H1 (cell line): Measurements from ENCODE around the gene SORD. TPM values are rescaled to one million over a fixed set of nuclear protein-coding genes. Genes with fewer than 3 reads are reported as not detected.
"Not testable (repeated sequence)": the region's sequence is repeated elsewhere in the genome, so short reads cannot be mapped to it uniquely, and the experiment has no call there.

Experiments used
- CTCF ChIA-PET: fragments of 300-600 bp; sonication (Branson Sonifier 250); formaldehyde crosslinking; loops from one replicate; lab custom pipeline; 2021; ENCODE audit not compliant: partially characterized antibody; lab: Charles Lee
- POLR2A ChIA-PET: fragments of 300-600 bp; sonication (Branson Sonifier 250); formaldehyde crosslinking; loops from one replicate; lab custom pipeline; 2021; ENCODE audit warnings: inconsistent platforms; ENCODE audit not compliant: partially characterized antibody; lab: Charles Lee
- DNase-seq, 2 experiments: peaks; one replicate each; pipeline versions ENCODE4 v3.0.0 to v3.0.0-alpha.2; 2010 to 2022; ENCODE audit warnings: low spot score in 2 of 2, low read depth in 1 of 2, mixed read lengths in 1 of 2
- FAIRE-seq: peaks from 2 replicates; lab custom pipeline; 2011; peaks lifted over from hg19 to GRCh38; lab: Jason Lieb, UNC
- H2AFZ ChIP-seq: 2 replicates; pipeline ENCODE4 v1.8.1; 2012; ENCODE audit warnings: low read length, inconsistent platforms
- H2AK5ac ChIP-seq: 2 replicates; pipeline ENCODE4 v1.6.1; 2013; ENCODE audit warnings: low read depth, low read length
- H2BK120ac ChIP-seq: replicated peaks from 2 replicates; pipeline ENCODE3; 2013; ENCODE audit warnings: low read depth, low read length, inconsistent platforms
- H2BK12ac ChIP-seq: 2 replicates; pipeline ENCODE4 v1.6.1; 2013; ENCODE audit warnings: low read depth, low read length
- H2BK15ac ChIP-seq: 2 replicates; pipeline ENCODE4 v1.6.1; 2013; ENCODE audit warnings: low read length
- H2BK20ac ChIP-seq: 2 replicates; pipeline ENCODE4 v1.6.1; 2013; ENCODE audit warnings: low read length
- H2BK5ac ChIP-seq: 2 replicates; pipeline ENCODE4 v1.6.1; 2013; ENCODE audit warnings: low read depth, low read length
- H3K14ac ChIP-seq: 2 replicates; pipeline ENCODE4 v1.6.1; 2013; ENCODE audit warnings: inconsistent platforms; ENCODE audit not compliant: insufficient read length
- H3K18ac ChIP-seq: 2 replicates; pipeline ENCODE4 v1.6.1; 2013; ENCODE audit warnings: low read length; ENCODE audit errors: extremely low read depth
- H3K23ac ChIP-seq: 2 replicates; pipeline ENCODE4 v1.6.1; 2013; ENCODE audit warnings: inconsistent platforms; ENCODE audit not compliant: insufficient read length
- H3K23me2 ChIP-seq: 2 replicates; pipeline ENCODE4 v1.6.1; 2013; ENCODE audit warnings: low read depth, low read length
- H3K27ac ChIP-seq: 2 replicates; pipeline ENCODE4 v1.6.1; 2011; ENCODE audit warnings: low read depth, low read length, inconsistent platforms
- H3K27me3 ChIP-seq, 4 experiments: replicated peaks in 1 of 4; 1 replicate in 1 of 4; 2 replicates in 3 of 4; pipeline versions ENCODE4 v1.6.1 to v1.8.1; 2011 to 2013; ENCODE audit warnings: low read length in 3 of 4, mild to moderate bottlenecking in 3 of 4, inconsistent platforms in 2 of 4, mixed read lengths in 2 of 4, moderate library complexity in 1 of 4; ENCODE audit not compliant: control insufficient read depth in 3 of 4, insufficient read depth in 3 of 4; ENCODE audit errors: extremely low read depth in 1 of 4
- H3K36me3 ChIP-seq, 4 experiments: 2 replicates each; pipeline versions ENCODE4 v1.6.1 to v1.8.1; 2011 to 2013; ENCODE audit warnings: mild to moderate bottlenecking in 4 of 4, low read length in 3 of 4, moderate library complexity in 2 of 4, control low read depth in 1 of 4, inconsistent platforms in 1 of 4; ENCODE audit not compliant: insufficient read depth in 4 of 4, control insufficient read depth in 2 of 4
- H3K4ac ChIP-seq: replicated peaks from 2 replicates; pipeline ENCODE3; 2013; ENCODE audit warnings: low read length, low read depth, mixed read lengths, inconsistent platforms; ENCODE audit not compliant: insufficient read length
- H3K4me1 ChIP-seq, 4 experiments: replicated peaks in 1 of 4; 1 replicate in 1 of 4; 2 replicates in 3 of 4; pipeline versions ENCODE4 v1.6.1 to v1.8.1; 2011 to 2013; ENCODE audit warnings: low read length in 3 of 4, inconsistent platforms in 2 of 4, mixed read lengths in 1 of 4; ENCODE audit not compliant: insufficient read depth in 4 of 4, control insufficient read depth in 3 of 4
- H3K4me2 ChIP-seq, 2 experiments: 2 replicates each; pipeline versions ENCODE4 v1.6.1 to v1.8.1; 2011 to 2013; ENCODE audit warnings: low read depth in 2 of 2, low read length in 2 of 2, control low read depth in 1 of 2, inconsistent platforms in 1 of 2, mild to moderate bottlenecking in 1 of 2; ENCODE audit not compliant: insufficient read depth in 1 of 2
- H3K4me3 ChIP-seq, 4 experiments: fragments of 200-600, 300-600 bp in 1 of 4; sonication (generic), shearing (Covaris generic), sonication (Bioruptor Twin) in 1 of 4; 2 replicates each; pipeline versions ENCODE4 v1.5.1 to v1.8.1; 2011 to 2016; ENCODE audit warnings: low read length in 4 of 4, low read depth in 3 of 4, control low read depth in 2 of 4, inconsistent platforms in 2 of 4, mild to moderate bottlenecking in 2 of 4, mixed read lengths in 1 of 4, moderate library complexity in 1 of 4; ENCODE audit not compliant: insufficient read depth in 2 of 4; ENCODE audit errors: extremely low read depth in 1 of 4
- H3K56ac ChIP-seq: replicated peaks from 2 replicates; pipeline ENCODE3; 2013; ENCODE audit warnings: low read depth, mild to moderate bottlenecking, mixed read lengths, low read length, inconsistent platforms; ENCODE audit not compliant: insufficient read length
- H3K79me1 ChIP-seq: 2 replicates; pipeline ENCODE4 v1.6.1; 2013; ENCODE audit warnings: low read depth, low read length, control low read depth
- H3K79me2 ChIP-seq, 2 experiments: 2 replicates each; pipeline versions ENCODE4 v1.6.1 to v1.8.1; 2012 to 2013; ENCODE audit warnings: low read length in 2 of 2, mild to moderate bottlenecking in 2 of 2, inconsistent platforms in 1 of 2; ENCODE audit not compliant: insufficient read depth in 2 of 2, control insufficient read depth in 1 of 2
- H3K9ac ChIP-seq, 4 experiments: replicated peaks in 1 of 4; 1 replicate in 1 of 4; 2 replicates in 3 of 4; pipeline versions ENCODE4 v1.6.1 to v1.8.1; 2011 to 2013; ENCODE audit warnings: low read depth in 3 of 4, low read length in 3 of 4, control low read depth in 2 of 4, mild to moderate bottlenecking in 2 of 4, moderate library complexity in 2 of 4, inconsistent platforms in 1 of 4; ENCODE audit errors: extremely low read depth in 1 of 4
- H3K9me3 ChIP-seq, 2 experiments: 2 replicates each; pipeline versions ENCODE4 v1.6.1 to v1.8.1; 2012 to 2013; ENCODE audit warnings: mild to moderate bottlenecking in 2 of 2, moderate library complexity in 2 of 2, control low read depth in 1 of 2, inconsistent platforms in 1 of 2, low read depth in 1 of 2, low read length in 1 of 2, mixed read lengths in 1 of 2; ENCODE audit not compliant: insufficient read depth in 2 of 2
- H4K20me1 ChIP-seq, 2 experiments: replicated peaks in 1 of 2; 2 replicates each; pipeline versions ENCODE3 to v1.8.1; 2011 to 2013; ENCODE audit warnings: inconsistent platforms in 2 of 2, low read length in 2 of 2, mild to moderate bottlenecking in 1 of 2; ENCODE audit not compliant: insufficient read depth in 2 of 2, control insufficient read depth in 1 of 2
- H4K5ac ChIP-seq: 2 replicates; pipeline ENCODE4 v1.6.1; 2013; ENCODE audit warnings: low read length, low read depth, mixed read lengths, inconsistent platforms; ENCODE audit not compliant: insufficient read length
- H4K8ac ChIP-seq: 2 replicates; pipeline ENCODE4 v1.8.0; 2013; ENCODE audit warnings: mild to moderate bottlenecking, moderate library complexity, low read length, inconsistent platforms; ENCODE audit not compliant: insufficient read depth; ENCODE audit errors: extremely low read depth
- H4K91ac ChIP-seq: replicated peaks from 2 replicates; pipeline ENCODE3; 2013; ENCODE audit warnings: low read length, mixed read lengths, inconsistent platforms; ENCODE audit not compliant: insufficient read length
- WGBS, 2 experiments: shearing (Covaris generic) in 1 of 2; methylation state at CpG; one replicate each; pipeline versions ENCODE4 v1.1.6 to v1.1.7; 2013 to 2015; ENCODE audit warnings: low lambda C conversion rate in 2 of 2, mixed read lengths in 2 of 2, inconsistent platforms in 1 of 2, low coverage in 1 of 2, missing lambda C conversion rate in 1 of 2; ENCODE audit not compliant: insufficient replicate concordance in 2 of 2, insufficient coverage in 1 of 2, insufficient read length in 1 of 2; ENCODE audit errors: extremely low coverage in 1 of 2, missing lambda C conversion rate in 1 of 2; 5-methylcytosine and 5-hydroxymethylcytosine counted together
- polyA plus RNA-seq, 7 experiments: library from polyadenylated mRNA; depleted of rRNA in 3 of 7; stranded (reverse) in 5 of 7; unstranded in 2 of 7; fragments of >200 nt in 5 of 7; fragments of 200-250 nt in 2 of 7; gene quantifications; 1 replicate in 5 of 7; 2 replicates in 1 of 7; 4 replicates in 1 of 7; pipeline versions ENCODE4 v1.2.1 to v1.2.3, GENCODE V29; 2011 to 2013; ENCODE audit warnings: missing spikeins in 2 of 7, mixed read lengths in 2 of 7
- total RNA-seq: library from RNA; stranded (reverse); fragmentation: NEBNext Ultra II Directional; extraction: Animal tissue kit (Norgen Biotek cat#: 25700); gene quantifications from 2 replicates; pipeline ENCODE4 v1.2.1, GENCODE V29; 2021

The SORD gene
- total and polyA plus RNA-seq, 2 of the 8 experiments (the other 6 are each of a cell fraction or from before 2014, with no cell fraction given) = 52.6 to 75.8 TPM

DNA sequence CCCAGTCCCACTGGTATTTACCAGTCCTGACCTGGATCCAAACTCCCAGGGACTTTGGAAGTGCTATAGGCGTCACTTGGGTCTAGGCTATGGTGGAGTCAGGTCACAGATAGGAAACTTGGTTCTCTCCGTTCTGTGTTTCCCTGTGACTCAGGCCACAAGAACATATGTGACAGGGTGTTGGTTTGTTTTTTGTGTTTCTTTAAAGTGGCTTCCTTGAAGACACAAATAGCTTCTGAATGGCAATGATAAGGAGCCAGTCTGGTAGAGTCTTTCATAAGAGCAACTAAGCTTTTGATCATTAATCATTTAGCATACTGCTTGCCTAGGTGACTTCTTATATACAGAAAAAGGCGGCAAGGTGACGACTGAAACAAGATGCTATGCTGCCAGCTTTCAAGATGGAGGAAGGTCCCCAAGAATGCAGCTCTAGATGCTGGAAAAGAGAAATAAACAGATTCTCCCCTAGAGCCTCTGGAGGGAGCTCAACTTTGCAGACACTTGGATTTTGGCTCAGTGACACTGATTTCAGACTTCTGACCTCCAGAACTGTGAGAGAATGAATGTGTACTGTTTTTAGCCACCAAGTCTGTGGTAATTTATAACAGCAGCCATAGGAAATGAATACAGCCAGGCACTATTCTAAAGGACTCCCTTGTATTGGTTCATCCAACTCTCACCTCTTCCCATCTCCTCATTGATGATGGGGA, 36.5 kb upstream of the SORD start:
- H3K27ac ChIP-seq, H3K14ac ChIP-seq, H3K27me3 ChIP-seq, POLR2A ChIA-PET, H3K4me2 ChIP-seq, H3K56ac ChIP-seq, H2BK5ac ChIP-seq, H3K4me3 ChIP-seq, H3K9ac ChIP-seq, H4K8ac ChIP-seq, H2BK20ac ChIP-seq, H2AK5ac ChIP-seq, H2AFZ ChIP-seq, H3K9me3 ChIP-seq, H3K4me1 ChIP-seq, H3K4ac ChIP-seq, H3K79me2 ChIP-seq, DNase-seq, H4K20me1 ChIP-seq, H4K5ac ChIP-seq, H2BK120ac ChIP-seq, H3K36me3 ChIP-seq, CTCF ChIA-PET, H4K91ac ChIP-seq, H3K79me1 ChIP-seq, H2BK12ac ChIP-seq, H3K23ac ChIP-seq, H2BK15ac ChIP-seq, H3K23me2 ChIP-seq, H3K18ac ChIP-seq: not testable (repeated sequence)
- FAIRE-seq = peak; percentile 13
- WGBS, 2 experiments = 91% methylated on average over 4 of the region's 4 CpGs; no CpG with 5 or more reads in 1 of the 2 experiments

DNA sequence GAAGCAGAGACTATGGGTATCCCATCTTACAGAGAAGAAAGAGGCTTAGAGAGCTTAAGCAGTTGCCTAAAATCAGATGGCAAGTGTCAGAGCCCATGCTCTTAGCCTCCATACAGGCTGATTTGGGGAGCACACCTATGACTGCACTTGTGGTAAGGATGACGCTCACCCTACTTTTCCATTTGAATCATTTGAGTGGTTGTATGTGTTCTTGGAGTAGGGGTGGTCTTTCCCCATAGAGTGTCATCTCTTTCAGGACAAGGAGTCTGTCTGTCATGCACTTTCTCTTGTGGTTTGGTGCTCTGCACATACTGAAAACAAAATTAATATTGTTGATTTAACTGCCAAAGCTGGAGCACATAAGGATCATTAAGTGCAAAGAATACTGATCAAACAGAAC, 35.3 kb upstream of the SORD start:
- H3K79me2 ChIP-seq, H4K20me1 ChIP-seq, H2BK12ac ChIP-seq, H3K79me1 ChIP-seq, H2AK5ac ChIP-seq, H2BK15ac ChIP-seq, DNase-seq, CTCF ChIA-PET, H3K4me2 ChIP-seq, POLR2A ChIA-PET, H3K4me1 ChIP-seq, H2BK20ac ChIP-seq, H3K9me3 ChIP-seq, H4K8ac ChIP-seq, H2AFZ ChIP-seq, H3K23ac ChIP-seq, H2BK5ac ChIP-seq, H2BK120ac ChIP-seq, FAIRE-seq, H3K4me3 ChIP-seq, H3K27ac ChIP-seq, H3K14ac ChIP-seq, H3K9ac ChIP-seq, H4K5ac ChIP-seq, H3K4ac ChIP-seq, H3K18ac ChIP-seq, H3K36me3 ChIP-seq, H3K23me2 ChIP-seq, H4K91ac ChIP-seq, H3K27me3 ChIP-seq, H3K56ac ChIP-seq: not testable (repeated sequence)
- WGBS, 2 experiments = 70% methylated on average over 1 of the region's 1 CpG; no CpG with 5 or more reads in 1 of the 2 experiments
